NCI-H82 treated with DMSO at 0.1 percent for 48 hours (cell line): ENCODE results near the gene IQCK.
"Not testable (repeated sequence)": the region's sequence is repeated elsewhere in the genome, so short reads cannot be mapped to it uniquely, and the experiment has no call there.

Source experiments
- DNase-seq: peaks from one replicate; lab custom pipeline; 2025; ENCODE audit not compliant: unreplicated experiment; lab: John Stamatoyannopoulos, UW

The IQCK gene, protein sequence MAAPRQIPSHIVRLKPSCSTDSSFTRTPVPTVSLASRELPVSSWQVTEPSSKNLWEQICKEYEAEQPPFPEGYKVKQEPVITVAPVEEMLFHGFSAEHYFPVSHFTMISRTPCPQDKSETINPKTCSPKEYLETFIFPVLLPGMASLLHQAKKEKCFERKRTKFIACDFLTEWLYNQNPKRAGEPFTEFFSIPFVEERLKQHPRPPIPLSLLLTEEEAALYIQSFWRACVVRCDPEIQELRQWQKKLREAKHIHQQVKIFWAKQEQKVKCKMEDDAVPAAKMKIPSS

DNA sequence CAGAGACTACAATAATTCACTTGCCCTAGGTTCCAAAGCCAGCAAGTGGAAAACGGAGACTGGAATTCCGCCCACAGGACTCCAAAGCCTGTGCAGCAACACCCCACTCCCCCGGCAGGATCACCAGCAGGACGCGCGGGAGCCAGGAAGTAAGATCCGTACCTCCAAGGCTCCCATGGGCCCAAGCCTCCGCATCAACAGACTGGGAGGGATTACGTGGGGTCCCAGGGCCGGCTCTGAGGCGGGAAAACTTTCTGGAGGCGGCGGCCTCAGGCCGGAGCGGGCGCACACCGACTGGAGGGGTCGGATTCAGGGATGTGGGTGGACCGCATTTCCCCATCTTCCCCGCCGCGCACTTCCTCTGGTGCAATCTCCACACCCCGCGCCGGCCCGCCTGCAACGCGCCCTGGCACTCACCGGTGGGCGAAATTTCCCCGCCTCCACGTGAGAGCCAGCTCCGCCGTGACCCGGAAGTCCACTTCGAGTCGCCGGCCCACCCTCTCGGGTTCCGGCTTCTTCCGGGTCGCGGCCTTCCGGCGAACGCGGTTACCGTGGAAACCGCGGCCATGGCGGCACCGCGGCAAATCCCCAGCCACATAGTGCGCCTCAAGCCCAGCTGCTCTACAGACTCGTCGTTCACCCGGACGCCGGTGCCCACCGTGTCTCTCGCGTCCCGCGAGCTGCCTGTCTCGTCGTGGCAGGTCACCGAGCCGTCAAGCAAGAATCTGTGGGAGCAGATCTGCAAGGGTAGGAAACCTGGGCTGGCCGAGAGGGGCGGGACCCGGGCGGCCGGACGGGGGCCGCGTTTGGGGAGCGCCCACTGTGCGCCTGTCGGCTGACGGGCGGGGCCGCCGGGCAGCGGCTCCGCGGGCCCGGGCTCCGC, at the start of gene IQCK, which contains the start of gene KNOP1:
Gene IQCK (plus strand): TSS at position 531 of the 883 bp plus-strand sequence. CDS start 36 bp downstream, at position 567.
Gene KNOP1 (minus strand): TSS at position 487 of the 883 bp plus-strand sequence. CDS start 3,192 bp downstream, outside the sequence.
- peak; percentile 56 for DNase-seq

DNA sequence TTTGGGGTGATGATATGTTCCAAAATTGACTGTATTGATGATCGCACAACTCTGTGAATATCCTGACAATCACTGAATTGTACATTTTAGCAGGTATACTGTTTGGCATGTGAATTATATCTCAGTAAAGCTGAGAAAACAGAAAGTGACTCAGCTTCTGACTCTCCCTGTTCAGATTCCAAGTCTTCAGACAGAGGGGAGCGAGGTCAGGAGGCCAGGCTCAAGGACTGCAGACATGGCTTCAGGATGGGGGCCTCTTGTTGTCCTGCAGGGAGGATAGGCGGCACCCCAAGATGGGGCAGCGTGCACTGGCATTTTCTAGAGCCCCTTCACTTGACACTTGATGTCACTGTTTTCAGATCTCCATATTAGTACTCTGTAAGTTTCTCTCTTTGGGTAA, 45.7 kb upstream of the IQCK start:
- no peak for DNase-seq

DNA sequence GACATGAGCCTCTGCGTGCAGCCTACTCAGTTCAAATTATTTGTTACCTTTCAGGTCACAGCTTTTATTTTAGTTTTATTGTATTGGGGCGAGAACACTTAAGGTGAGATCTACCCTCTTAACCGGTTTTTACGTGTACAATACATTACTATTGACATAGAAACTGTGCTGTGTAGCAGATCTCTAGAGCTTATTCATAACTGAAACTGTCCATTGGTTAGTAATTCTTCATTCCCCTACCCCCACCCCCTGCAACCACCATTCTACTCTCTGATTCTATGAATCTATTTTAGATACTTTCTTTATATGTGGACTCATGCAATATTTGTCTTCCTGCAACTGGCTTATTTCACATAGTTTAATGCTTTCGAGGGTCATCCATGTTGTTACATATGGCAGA, 43.6 kb upstream of the IQCK start:
- no peak for DNase-seq

DNA sequence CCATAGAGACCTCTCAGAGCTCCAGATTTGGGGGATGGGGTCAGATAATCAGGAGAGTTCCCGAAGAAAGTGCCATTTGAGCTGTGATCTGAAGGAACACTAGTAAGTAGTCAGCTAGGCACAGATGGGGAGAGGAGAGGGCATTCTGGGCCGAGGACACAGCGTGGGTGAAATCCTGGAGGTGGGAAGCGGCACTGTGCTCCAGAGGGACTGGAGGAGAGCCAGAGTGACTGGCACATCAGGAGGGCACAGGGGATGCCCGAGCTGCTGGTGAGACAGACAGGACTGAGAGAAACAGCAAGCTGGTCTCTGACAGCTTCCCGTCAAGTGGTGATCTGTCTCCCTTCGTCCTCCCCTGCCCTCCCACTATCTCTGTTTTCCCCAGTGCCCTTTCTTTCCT, 40.7 kb upstream of the IQCK start:
- DNase-seq = no peak

DNA sequence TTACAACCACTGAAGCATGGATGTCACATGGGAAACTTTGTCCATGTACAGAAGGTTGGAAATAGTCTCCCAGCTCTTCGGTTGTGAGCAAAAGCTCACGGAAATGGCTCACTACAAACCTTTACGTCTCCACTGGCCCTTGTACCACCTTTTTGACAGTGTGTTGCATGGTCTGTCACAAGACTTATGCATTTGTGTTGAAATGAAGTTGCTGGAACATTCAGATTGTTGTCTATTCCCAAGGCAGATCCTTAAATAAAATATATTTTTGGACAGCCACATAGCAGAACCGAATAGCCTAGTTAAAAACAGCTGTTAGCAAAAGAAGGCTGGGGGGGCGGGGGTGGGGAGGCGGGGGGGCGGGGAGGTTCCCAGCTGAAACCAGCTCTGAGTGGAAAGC, 39.3 kb upstream of the IQCK start:
- no peak for DNase-seq

DNA sequence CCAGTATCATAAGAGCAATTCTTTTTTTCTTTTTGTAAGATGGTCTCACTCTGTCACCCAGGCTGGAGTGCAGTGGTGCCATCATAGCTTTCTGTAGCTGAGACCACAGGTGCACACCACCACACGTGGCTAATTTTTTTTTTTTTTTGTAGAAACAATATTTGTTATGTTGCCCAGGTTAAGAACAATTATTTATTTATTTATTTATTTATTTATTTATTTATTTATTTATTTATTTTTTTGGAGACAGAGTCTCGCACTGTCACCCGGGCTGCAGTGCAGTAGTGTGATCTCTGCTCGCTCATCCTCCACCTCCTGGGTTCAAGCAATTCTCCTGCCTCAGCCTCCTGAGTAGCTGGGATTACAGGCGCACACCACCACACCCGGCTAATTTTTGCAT, 38.8 kb upstream of the IQCK start:
- not testable (repeated sequence) for DNase-seq

DNA sequence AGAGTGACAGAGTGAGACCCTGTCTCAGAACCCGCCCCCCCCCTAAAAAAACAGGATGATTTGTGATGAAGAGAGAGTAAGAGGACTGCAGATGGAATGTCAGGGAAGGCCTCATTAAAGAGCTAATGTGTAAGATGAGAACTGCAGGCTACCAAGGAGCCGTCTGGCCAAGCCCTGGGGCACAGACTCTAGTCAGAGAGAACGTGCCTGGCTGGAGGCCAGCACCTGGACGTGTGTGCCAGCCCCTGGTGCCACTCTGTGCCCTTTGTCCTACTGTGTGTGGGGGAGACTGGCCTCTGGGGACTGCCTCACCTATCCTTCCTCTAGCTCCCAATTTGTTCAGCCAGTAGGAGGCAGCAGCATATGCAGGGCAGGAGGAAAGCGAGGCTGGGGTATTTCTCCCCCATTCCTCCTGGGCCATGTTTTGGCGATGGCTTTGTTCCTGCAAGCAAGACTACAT, 37.2 kb upstream of the IQCK start:
- DNase-seq = no peak

DNA sequence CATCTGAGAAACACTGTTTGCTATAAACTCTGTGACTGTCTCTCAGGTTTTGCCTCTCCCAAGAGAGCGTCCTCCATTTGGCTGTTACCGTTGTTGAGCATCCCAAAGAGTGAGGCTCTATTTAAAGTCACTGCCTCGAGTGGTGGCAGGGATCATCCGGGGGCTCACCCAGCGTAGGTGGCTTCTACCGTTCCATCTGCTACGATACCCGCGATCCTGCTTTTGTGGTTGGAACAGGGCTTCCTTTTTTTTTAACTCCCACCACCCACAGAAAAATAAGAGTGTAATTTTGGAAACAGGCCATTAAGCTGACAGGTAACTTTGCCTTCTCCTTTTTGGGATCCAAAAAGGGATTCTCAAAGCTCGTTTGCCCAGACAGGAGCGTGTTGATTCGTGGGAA, 36.4 kb upstream of the IQCK start:
- no peak for DNase-seq

DNA sequence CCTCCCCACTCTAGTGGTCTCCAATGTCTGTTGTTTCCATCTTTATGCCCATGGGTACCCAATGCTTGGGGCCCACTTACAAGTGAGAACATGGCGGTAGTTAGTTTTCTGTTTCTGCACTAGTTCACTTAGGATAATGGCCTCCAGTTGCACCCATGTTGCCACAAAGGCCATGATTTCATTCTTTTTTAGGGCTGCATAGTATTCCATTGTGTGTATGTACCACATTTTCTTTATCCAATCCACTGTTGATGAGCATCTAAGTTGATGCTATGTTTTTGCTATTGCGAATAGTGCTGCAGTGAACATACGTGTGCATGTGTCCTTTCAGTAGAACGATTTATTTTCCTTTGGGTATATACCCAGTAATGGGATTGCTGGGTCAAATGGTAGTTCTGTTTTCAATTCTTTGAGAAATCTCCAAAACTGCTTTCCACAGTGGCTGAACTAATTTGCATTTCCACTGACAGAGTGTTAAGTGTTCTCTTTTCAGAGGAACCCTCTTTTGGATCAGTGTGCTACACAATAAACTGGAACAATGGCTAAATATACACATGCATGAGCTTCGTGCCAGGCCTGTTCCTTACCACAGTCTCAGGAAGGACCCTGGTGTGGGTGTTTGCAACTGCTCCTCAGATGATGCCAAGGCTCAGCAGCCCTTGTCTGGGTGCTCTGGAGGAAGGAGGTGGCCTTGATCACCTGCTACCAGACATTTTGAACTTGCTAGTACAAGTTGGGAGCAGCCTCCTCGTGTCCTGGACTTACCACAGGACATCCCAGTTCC, 34.4 kb upstream of the IQCK start:
- DNase-seq = no peak

DNA sequence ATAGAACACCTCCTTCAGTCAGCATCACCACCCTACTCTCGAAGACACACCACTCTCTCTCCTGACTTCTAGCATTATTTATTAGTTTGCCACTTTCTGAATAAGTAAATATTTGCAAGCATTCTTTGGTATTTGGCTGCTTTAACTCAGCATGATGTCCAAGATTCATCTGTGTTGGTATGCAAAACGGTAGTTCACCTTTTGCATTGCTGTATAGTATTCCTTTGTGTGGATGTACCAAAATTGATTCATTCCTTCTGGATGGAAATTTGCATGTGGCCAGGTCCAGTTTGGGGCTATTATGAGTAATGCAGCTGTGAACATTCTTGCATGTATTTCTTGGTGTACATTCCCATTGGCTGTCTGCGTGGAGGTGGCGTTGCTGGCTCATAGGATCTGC, 32.9 kb upstream of the IQCK start:
- no peak for DNase-seq

DNA sequence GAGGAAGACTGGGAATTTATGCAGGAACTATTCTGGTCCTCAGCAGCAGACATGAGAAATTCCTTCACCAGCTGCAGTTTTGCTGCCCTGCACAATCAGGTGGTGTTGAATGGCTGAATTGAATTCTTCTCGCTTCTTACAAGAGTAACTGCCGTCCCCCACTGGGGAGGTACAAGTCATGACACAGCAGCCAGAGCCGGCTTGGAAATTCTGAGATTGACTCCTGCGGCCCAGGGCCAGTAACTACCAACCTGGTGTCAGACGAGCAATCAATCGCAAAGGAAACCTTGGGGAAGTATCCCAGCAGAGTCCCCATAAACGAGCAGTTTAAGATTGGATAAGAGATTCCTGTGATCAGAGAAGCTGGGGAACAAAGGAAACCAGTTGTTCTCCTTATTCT, 30.8 kb upstream of the IQCK start:
- DNase-seq = no peak

DNA sequence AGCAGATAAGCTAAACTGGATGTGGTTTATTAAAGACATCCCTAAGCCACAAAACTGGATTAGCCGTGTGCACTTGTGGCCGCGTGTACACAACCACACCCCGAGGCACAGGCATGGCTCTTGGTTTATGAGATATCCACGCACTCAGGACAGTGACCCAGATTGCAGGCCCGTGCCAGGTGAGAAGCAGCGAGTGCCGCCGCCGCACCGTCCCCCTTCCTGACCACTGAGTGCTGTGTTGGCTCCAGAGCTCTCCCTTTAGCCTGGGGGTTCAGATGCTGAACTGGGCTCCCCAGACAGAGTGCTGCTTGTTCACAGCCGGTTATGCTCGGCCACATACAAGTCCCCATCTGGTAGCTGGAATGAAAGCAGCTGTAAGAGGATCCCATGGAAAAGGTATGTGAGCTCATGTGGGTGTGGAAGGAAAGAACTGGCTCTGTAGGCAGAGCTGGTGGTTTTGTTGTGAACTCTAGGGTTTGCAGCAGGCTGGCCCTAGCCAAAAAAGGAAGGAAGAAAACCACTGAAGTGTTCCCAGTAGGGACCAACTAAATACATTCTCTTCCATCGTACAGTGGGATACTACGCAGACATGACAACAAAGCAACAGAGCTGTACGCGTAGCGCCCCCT, 29.6 kb upstream of the IQCK start:
- peak; percentile 37 for DNase-seq

DNA sequence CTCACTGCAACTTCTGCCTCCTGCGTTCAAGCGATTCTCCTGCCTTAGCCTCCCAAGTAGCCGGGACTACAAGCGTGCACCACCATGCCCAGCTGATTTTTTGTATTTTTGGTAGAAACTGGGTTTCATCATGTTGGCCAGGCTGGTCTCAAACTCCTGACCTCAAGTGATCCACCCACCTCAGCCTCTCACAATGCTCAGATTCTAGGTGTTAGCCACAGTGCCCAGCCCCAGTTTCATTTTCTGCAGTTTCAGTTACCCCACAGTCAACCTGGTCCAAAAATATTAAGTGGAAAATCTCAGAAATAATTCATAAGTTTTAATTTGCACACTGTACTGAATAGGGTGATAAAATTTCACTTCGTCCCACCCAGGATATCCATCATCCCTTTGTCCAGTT, 28.7 kb upstream of the IQCK start:
- no peak for DNase-seq

DNA sequence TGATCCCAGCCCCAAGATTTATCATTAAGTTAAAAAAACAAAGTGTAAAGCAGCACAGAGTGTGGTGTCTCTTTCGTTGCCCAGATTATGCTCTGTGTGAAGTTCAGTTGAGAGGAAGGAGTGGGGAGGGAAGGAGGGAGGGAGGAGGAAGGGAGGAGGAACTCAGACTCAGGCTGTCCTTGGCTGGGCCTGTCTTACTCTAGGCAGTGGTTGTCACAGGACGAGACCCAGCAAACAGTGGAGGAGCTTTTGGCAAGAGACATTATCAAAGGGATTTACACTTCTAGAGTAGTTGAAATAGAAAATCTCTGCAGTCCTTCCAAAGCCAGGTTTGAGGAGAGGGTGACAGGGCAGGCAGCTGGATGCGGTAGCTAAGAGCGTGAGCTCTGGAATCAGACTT, 27.9 kb upstream of the IQCK start:
- DNase-seq = no peak

DNA sequence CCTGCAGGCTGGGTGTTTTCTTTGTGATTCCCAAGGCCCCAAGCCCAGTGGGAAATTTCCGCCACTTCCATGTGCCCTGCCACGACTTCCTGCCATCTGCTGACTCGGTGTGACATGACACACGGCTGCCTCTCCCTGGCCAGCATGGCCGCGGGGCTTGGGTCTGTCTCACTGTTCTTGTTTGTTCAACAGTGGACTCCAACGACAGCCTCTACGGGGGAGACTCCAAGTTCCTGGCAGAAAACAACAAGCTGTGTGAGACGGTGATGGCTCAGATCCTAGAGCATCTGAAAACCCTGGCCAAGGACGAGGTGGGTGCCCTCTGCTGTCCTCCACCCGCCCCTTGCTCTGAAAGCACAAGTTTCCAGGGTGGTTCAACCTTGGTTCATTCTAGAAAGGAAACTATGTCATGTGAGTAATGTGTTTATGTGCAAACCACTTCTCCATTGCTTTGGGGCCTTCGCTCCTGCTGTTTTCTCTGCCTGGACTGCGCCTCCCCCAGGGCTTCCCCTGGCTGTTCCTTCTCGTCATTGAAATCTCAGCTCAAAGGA, 26.8 kb upstream of the IQCK start:
- no peak for DNase-seq

DNA sequence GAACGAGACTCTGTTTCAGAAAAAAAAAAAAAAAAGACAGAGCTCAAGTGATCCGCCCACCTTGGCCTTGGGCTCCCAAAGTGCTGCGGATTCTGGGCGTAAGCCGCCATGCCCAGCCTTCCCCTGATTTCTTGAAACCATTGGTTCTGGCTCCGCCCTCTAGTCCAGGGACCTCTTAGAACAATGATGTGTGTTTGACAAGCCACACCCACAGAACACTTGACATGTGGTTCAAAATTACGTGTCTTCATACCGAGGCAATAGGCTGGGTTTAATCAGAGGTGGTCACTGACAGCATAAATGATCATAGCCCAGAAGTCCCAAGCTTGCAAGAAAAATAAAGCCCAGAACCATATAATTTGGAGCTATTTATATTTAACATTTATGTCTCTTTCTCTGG, 23.1 kb upstream of the IQCK start:
- no peak for DNase-seq

DNA sequence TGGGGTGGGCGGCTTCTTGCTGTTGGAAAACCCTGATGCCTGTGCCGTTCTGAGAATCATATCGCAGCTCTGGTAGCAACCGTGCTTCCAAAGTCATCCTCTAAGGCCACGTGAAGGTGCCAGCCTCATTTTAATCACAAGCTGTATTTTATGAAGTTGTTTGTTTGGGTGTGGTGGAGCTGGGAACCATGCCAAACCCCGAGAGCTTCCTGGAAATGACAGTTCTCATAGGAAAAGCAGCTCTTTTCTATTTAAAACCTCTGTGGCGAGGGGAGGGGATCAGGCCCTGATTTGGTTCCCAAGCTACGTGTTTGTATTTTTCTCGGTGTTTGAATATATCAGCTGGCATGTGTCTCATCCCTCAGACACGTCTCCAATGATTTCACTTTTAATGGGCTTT, 21.7 kb upstream of the IQCK start:
- no peak for DNase-seq

DNA sequence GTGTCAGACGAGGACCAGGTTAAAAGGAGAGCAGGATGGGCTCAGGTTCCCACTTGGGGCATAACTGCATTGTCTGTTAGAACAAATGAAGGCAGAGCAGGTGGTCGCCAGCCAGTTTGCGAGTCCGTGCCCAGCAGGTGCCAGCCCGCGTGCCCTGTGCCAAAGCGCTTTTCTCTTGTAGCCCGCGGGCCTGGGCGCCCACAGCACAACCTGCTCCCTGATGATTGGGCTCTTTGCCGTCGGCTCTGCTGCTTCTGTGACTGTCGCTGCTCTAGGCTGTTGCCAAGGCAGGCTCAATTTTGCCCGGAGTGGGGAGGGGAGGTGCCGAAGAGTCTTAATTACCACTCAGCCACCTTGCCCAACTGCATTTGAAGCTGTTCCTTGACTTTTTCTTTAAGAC, 21.1 kb upstream of the IQCK start:
- DNase-seq = no peak

DNA sequence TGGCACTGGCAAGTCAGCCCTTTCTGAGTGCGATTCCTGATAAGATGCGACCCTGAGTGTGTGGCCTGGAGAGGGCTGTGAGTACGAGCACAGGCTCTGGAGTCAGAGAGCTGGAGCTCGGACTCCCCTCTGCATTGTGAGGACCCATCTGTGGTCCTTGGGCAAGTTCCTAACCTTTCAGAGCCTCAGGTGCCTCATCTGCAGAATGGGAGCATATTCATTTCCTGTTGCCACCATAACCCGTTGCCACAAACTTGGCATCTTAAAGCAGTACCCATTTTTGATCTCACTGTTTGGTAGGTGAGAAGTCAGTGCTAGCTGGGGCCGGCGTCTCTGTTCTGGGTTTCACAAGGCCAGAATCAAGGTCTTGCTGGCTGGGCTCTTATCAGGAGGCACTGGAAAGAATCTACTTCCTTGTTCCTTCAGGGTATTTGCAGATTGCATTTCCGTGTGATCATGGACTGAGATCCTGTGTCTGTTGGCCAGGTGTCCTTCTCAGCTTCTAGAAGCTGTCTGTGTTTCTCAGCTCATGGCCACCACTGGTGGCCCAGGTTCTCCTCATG, 20.2 kb upstream of the IQCK start:
- no peak for DNase-seq
